ENCODE data around the gene FAM43A. TPM values are rescaled to one million over a fixed set of nuclear protein-coding genes. Genes with fewer than 3 reads are reported as not detected.

Gene FAM43A
- total and polyA plus RNA-seq, 2 of the 8 experiments (the other 6 are each of a cell fraction or from before 2014, with no cell fraction given): 2.3 to 2.6 TPM

DNA sequence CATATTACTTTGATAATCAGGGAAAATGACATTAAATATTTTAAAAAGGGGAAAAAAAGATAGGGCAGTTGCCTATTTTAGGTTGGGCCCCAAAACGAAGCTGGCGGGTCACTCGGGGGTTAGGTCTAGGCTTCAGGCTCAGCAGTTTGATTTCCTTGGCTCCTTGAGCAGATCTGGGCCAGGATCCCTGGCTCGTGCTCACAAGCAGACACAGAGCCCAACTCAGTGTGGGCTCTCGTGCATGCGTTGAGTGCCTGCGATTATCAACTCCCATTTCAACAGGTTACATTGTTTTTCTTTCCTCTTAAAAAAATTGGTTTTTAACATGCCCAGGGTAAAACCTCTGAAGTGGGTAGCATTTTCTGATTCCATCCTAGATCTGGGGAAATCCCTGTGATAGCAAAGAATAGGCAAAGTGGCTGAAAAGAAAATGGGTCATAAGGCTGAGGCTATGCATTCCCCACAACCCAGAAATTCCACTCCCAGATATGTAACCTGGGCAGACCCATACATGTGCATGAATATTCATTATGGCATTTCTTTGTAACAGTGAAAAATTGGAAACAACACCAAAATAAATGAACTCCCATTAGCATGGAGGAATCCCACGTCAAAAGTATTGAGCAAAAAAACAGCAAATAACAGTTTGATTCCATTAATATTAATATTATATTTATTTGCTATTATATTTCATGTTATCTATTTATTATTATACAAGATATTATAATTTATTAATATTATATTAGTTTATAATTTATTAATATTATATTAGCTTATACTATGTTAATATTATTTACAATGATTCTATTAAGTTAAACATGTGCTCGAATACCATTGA, 27.8 kb downstream of the FAM43A start (continued):
- TF ChIP-seq CHD7 (IDR thresholded peaks at IDR 0.05; ENCODE audit: insufficient replicate concordance, low read length) (no peak), BRCA1 (IDR thresholded peaks at IDR 0.05; ENCODE audit: low read depth, low read length) (no peak)
